H1 (cell line): Measurements from ENCODE around the gene SLC28A1. TPM values are rescaled to one million over a fixed set of nuclear protein-coding genes. Genes with fewer than 3 reads are reported as not detected.

Experiments
- KDM4A ChIP-seq: IDR thresholded peaks from one replicate; pipeline ENCODE4 v1.7.1; 2012; ENCODE audit warnings: low read depth, mild to moderate bottlenecking, moderate library complexity, low read length, inconsistent platforms; ENCODE audit not compliant: severe bottlenecking
- PHF8 ChIP-seq: fragments of 200-600 bp; sonication (generic); conservative IDR thresholded peaks from 2 replicates; pipeline ENCODE4 v1.7.1; 2012; ENCODE audit warnings: low read depth, mild to moderate bottlenecking, inconsistent platforms, low read length, moderate library complexity
- RNF2 ChIP-seq: fragments of 200-900, 300-1000 bp; sonication (generic); IDR thresholded peaks from 2 replicates; pipeline ENCODE4 v1.7.1; 2016; ENCODE audit warnings: borderline replicate concordance, low read depth, mild to moderate bottlenecking, antibody characterized with exemption, low read length; ENCODE audit not compliant: poor library complexity, severe bottlenecking; ENCODE audit errors: missing control alignments
- SAP30 ChIP-seq: fragments of 300-600 bp; sonication (generic); IDR thresholded peaks from 2 replicates; pipeline ENCODE4 v1.7.1; 2012; ENCODE audit warnings: low read length, moderate library complexity, mild to moderate bottlenecking, inconsistent platforms; ENCODE audit not compliant: insufficient read depth, insufficient replicate concordance
- YY1 ChIP-seq: IDR thresholded peaks from 2 replicates; pipeline ENCODE4 v1.6.1; 2011; ENCODE audit warnings: low read depth, mild to moderate bottlenecking, low read length
- polyA plus RNA-seq, 7 experiments: library from polyadenylated mRNA; depleted of rRNA in 3 of 7; stranded (reverse) in 5 of 7; unstranded in 2 of 7; fragments of >200 nt in 5 of 7; fragments of 200-250 nt in 2 of 7; gene quantifications; 1 replicate in 5 of 7; 2 replicates in 1 of 7; 4 replicates in 1 of 7; pipeline versions ENCODE4 v1.2.1 to v1.2.3, GENCODE V29; 2011 to 2013; ENCODE audit warnings: missing spikeins in 2 of 7, mixed read lengths in 2 of 7
- total RNA-seq: library from RNA; stranded (reverse); fragmentation: NEBNext Ultra II Directional; extraction: Animal tissue kit (Norgen Biotek cat#: 25700); gene quantifications from 2 replicates; pipeline ENCODE4 v1.2.1, GENCODE V29; 2021

Gene SLC28A1
- total and polyA plus RNA-seq, 2 of the 8 experiments (the other 6 are each of a cell fraction or from before 2014, with no cell fraction given), result 0.09 TPM; not detected in 1

GRCh38 chr15:84973492-84974460 lies 89.3 kb downstream of the SLC28A1 start (continued):
- TF ChIP-seq RNF2 (no peak), PHF8 (no peak), YY1 (no peak), SAP30 (no peak), KDM4A (no peak)
